ENCODE data around the gene ITIH4.

The ITIH4 gene

GRCh38 chr3:52830535-52831258 lies at the start of gene ITIH4:
Gene ITIH4 (minus strand): TSS chr3:52830672. CDS start chr3:52830642, 30 bp downstream.
- no peak for DNase-seq

- DNase-seq = no peak
Measured at GRCh38 chr3:52880047-52880446, 49.6 kb upstream of the ITIH4 start.

- no peak for DNase-seq
Measured at GRCh38 chr3:52879581-52879980, 49.1 kb upstream of the ITIH4 start.

- no peak for DNase-seq
Measured at GRCh38 chr3:52879090-52879489, 48.6 kb upstream of the ITIH4 start.

GRCh38 chr3:52877085-52877484 lies 46.6 kb upstream of the ITIH4 start:
- DNase-seq = no peak

- no peak for DNase-seq
Measured at GRCh38 chr3:52874864-52875587, 44.6 kb upstream of the ITIH4 start.

- DNase-seq = no peak
Measured at GRCh38 chr3:52874160-52874701, 43.8 kb upstream of the ITIH4 start.

GRCh38 chr3:52873433-52874159 lies 43.1 kb upstream of the ITIH4 start:
- no peak for DNase-seq

GRCh38 chr3:52872245-52872644 lies 41.8 kb upstream of the ITIH4 start:
- DNase-seq = no peak

- DNase-seq = no peak
Measured at GRCh38 chr3:52871761-52872160, 41.3 kb upstream of the ITIH4 start.

GRCh38 chr3:52870471-52870870 lies 40.0 kb upstream of the ITIH4 start:
- DNase-seq = no peak

GRCh38 chr3:52866427-52866826 lies 36.0 kb upstream of the ITIH4 start:
- DNase-seq = no peak

GRCh38 chr3:52865994-52866393 lies 35.5 kb upstream of the ITIH4 start:
- DNase-seq = no peak

GRCh38 chr3:52860424-52860768 lies 29.9 kb upstream of the ITIH4 start:
- no peak for DNase-seq

- DNase-seq = no peak
Measured at GRCh38 chr3:52859686-52860423, 29.4 kb upstream of the ITIH4 start.

- DNase-seq = no peak
Measured at GRCh38 chr3:52857864-52858263, 27.4 kb upstream of the ITIH4 start.

- no peak for DNase-seq
Measured at GRCh38 chr3:52857133-52857532, 26.7 kb upstream of the ITIH4 start.

- no peak for DNase-seq
Measured at GRCh38 chr3:52856666-52857065, 26.2 kb upstream of the ITIH4 start.

GRCh38 chr3:52854013-52854412 lies 23.5 kb upstream of the ITIH4 start:
- DNase-seq = no peak

GRCh38 chr3:52852419-52852818 lies 21.9 kb upstream of the ITIH4 start:
- no peak for DNase-seq

GRCh38 chr3:52851348-52851747 lies 20.9 kb upstream of the ITIH4 start:
- peak; percentile 16 for DNase-seq

- DNase-seq = no peak
Measured at GRCh38 chr3:52849656-52850055, 19.2 kb upstream of the ITIH4 start.

GRCh38 chr3:52848617-52849016 lies 18.1 kb upstream of the ITIH4 start:
- DNase-seq = no peak

Measured in activated CD4-positive, alpha-beta T cell treated with anti-CD3 and anti-CD28 coated beads, Interleukin-2, amount 50 U/mL, for 1 hour (primary cell).